C4-2B (cell line): ENCODE results near the gene GPR153.

Experiments
- CTCF ChIP-seq: fragments of 450-650 bp; conservative IDR thresholded peaks from 2 replicates; pipeline ENCODE4 v1.5.1; 2017; ENCODE audit warnings: mild to moderate bottlenecking
- ZFX ChIP-seq: fragments of 450-650 bp; IDR thresholded peaks from 2 replicates; pipeline ENCODE4 v1.6.1; 2017

GRCh38 chr1:6270401-6270800 is 9.5 kb upstream of the GPR153 start:
- TF ChIP-seq CTCF = no peak
- TF ChIP-seq ZFX = no peak
